B cell (primary cell): ENCODE data around the gene ITPKB. TPM values are rescaled to one million over a fixed set of nuclear protein-coding genes. Genes with fewer than 3 reads are reported as not detected.

ENCODE experiments used
- ATAC-seq: fragments of 200-7000 bp; cut with Tn5 transposase; one replicate; pipeline ENCODE4 v1.10.0; 2021; ENCODE audit warnings: low read depth, mild to moderate bottlenecking, moderate number of reproducible peaks, moderate library complexity
- CTCF ChIA-PET: fragments of 350-600 bp; sonication (Branson Sonifier 250); formaldehyde crosslinking; loops from one replicate; lab custom pipeline; 2021; ENCODE audit warnings: antibody characterized with exemption, inconsistent platforms; lab: Charles Lee
- POLR2A ChIA-PET: fragments of 350-600 bp; sonication (Branson Sonifier 250); formaldehyde crosslinking; loops from one replicate; lab custom pipeline; 2021; ENCODE audit warnings: antibody characterized with exemption; lab: Charles Lee
- DNase-seq: peaks from one replicate; pipeline ENCODE4 v3.0.0; 2013
- H2AFZ ChIP-seq: 2 replicates; pipeline ENCODE4 v1.6.1; 2012; ENCODE audit warnings: mild to moderate bottlenecking, low read depth, low read length; ENCODE audit not compliant: insufficient read depth, poor library complexity, severe bottlenecking
- H3K27ac ChIP-seq, 2 donors: 1 replicate in 1 of 2; 2 replicates in 1 of 2; pipeline ENCODE4 v1.5.1; 2012 to 2013; ENCODE audit warnings: low read length in 2 of 2, mild to moderate bottlenecking in 2 of 2, moderate library complexity in 1 of 2
- H3K27me3 ChIP-seq, 4 experiments: fragments of 200-600 bp in 1 of 4; sonication (generic) in 1 of 4; replicated peaks in 1 of 4; 1 replicate in 2 of 4; 2 replicates in 2 of 4; pipeline versions ENCODE4 v1.6.1 to v1.7.0; 2013 to 2016; ENCODE audit warnings: low read length in 3 of 4, mild to moderate bottlenecking in 2 of 4, mixed read lengths in 1 of 4, moderate library complexity in 1 of 4; ENCODE audit not compliant: insufficient read depth in 4 of 4, control insufficient read depth in 3 of 4; ENCODE audit errors: control extremely low read depth in 1 of 4
- H3K36me3 ChIP-seq, 2 experiments: replicated peaks in 1 of 2; 1 replicate in 1 of 2; 2 replicates in 1 of 2; pipeline versions ENCODE4 v1.6.1 to v1.7.1; 2013; ENCODE audit warnings: low read length in 1 of 2; ENCODE audit not compliant: insufficient read depth in 2 of 2, control insufficient read depth in 1 of 2; ENCODE audit errors: control extremely low read depth in 1 of 2, extremely low read depth in 1 of 2
- H3K4me1 ChIP-seq, 2 donors: fragments of 200-600 bp in 1 of 2; sonication (generic) in 1 of 2; 1 replicate in 1 of 2; 2 replicates in 1 of 2; pipeline versions ENCODE4 v1.5.1 to v1.6.1; 2013 to 2017; ENCODE audit warnings: low read length in 2 of 2; ENCODE audit not compliant: control insufficient read depth in 2 of 2, insufficient read depth in 2 of 2
- H3K4me2 ChIP-seq: replicated peaks from 2 replicates; pipeline ENCODE3; 2012; ENCODE audit warnings: mild to moderate bottlenecking, low read depth, low read length; ENCODE audit not compliant: poor library complexity, severe bottlenecking
- H3K4me3 ChIP-seq, 5 experiments: fragments of 200-600 bp in 1 of 5; sonication (generic) in 1 of 5; 1 replicate in 3 of 5; 2 replicates in 2 of 5; pipeline versions ENCODE4 v1.5.1 to v1.7.0; 2011 to 2016; ENCODE audit warnings: low read length in 4 of 5, mild to moderate bottlenecking in 4 of 5, low read depth in 2 of 5, control low read depth in 1 of 5, moderate library complexity in 1 of 5; ENCODE audit not compliant: insufficient read depth in 1 of 5; ENCODE audit errors: control extremely low read depth in 1 of 5, extremely low read depth in 1 of 5
- H3K79me2 ChIP-seq: fragments of 200-600 bp; sonication (generic); one replicate; pipeline ENCODE4 v1.6.0; 2016; ENCODE audit warnings: low read length; ENCODE audit not compliant: control insufficient read depth, insufficient read depth
- H3K9ac ChIP-seq: fragments of 200-600 bp; sonication (generic); 2 replicates; pipeline ENCODE4 v1.6.1; 2017; ENCODE audit warnings: mild to moderate bottlenecking, low read length, moderate library complexity
- H3K9me3 ChIP-seq, 3 donors: one replicate each; pipeline versions ENCODE4 v1.6.1 to v1.7.1; 2013; ENCODE audit warnings: low read length in 2 of 3; ENCODE audit not compliant: control insufficient read depth in 2 of 3, insufficient read depth in 1 of 3; ENCODE audit errors: control extremely low read depth in 1 of 3
- H4K20me1 ChIP-seq: 2 replicates; pipeline ENCODE4 v1.6.0; 2012; ENCODE audit warnings: mild to moderate bottlenecking, low read length; ENCODE audit not compliant: insufficient read depth, control insufficient read depth, poor library complexity, severe bottlenecking
- H3K27ac Mint-ChIP-seq: one replicate; pipeline ENCODE4 v1.8.0; 2021; ENCODE audit warnings: mixed read lengths
- H3K27me3 Mint-ChIP-seq: one replicate; pipeline ENCODE4 v1.8.0; 2021; ENCODE audit warnings: mixed read lengths
- H3K4me1 Mint-ChIP-seq: one replicate; pipeline ENCODE4 v1.8.0; 2021; ENCODE audit warnings: mixed read lengths
- H3K4me3 Mint-ChIP-seq: one replicate; pipeline ENCODE4 v1.8.0; 2021; ENCODE audit warnings: mixed read lengths
- H3K9me3 Mint-ChIP-seq: one replicate; pipeline ENCODE4 v1.8.0; 2022; ENCODE audit warnings: mixed read lengths; ENCODE audit not compliant: insufficient read depth
- CTCF ChIP-seq: fragments of 200-600 bp; IDR thresholded peaks from one replicate; pipeline ENCODE4 v1.8.0; 2022; ENCODE audit warnings: antibody characterized with exemption, mild to moderate bottlenecking
- EZH2 ChIP-seq: IDR thresholded peaks from 2 replicates; pipeline ENCODE4 v1.6.1; 2012; ENCODE audit warnings: borderline replicate concordance, low read depth, mild to moderate bottlenecking, moderate library complexity, low read length; ENCODE audit not compliant: insufficient read depth, poor library complexity, severe bottlenecking
- WGBS: methylation state at CpG from one replicate; pipeline ENCODE4 v1.1.5; 2013; ENCODE audit warnings: missing lambda C conversion rate; ENCODE audit not compliant: insufficient coverage; 5-methylcytosine and 5-hydroxymethylcytosine counted together
- intact Hi-C: fragments of 100-400 bp; cut with micrococcal nuclease; formaldehyde crosslinking; loops from one replicate; pipeline ENCODE4 v1.10.0; 2022
- polyA plus RNA-seq: library from polyadenylated mRNA; depleted of rRNA; stranded (reverse); fragments of >200 nt; gene quantifications from 2 replicates; pipeline ENCODE4 v1.2.3, GENCODE V29; 2012
- total RNA-seq, 2 donors: library from RNA; stranded (reverse); fragments of 120-200 nt in 1 of 2; gene quantifications; 1 replicate in 1 of 2; 2 replicates in 1 of 2; pipeline versions ENCODE4 v1.2.3 to v1.2.4, GENCODE V29; 2013 to 2022

ITPKB gene
- total and polyA plus RNA-seq, 2 donors (not counting 1 experiment from before 2014, with no cell fraction given) = 21.8 to 93.5 TPM

GRCh38 chr1:226682871-226683814, 55.9 kb downstream of the ITPKB start:
- CTCF ChIA-PET = interaction anchor here (0.6 to 5.8 kb wide), 15 partner anchors 10 to 1033 kb away, joined by 3 to 78 read pairs (median 4); partner anchors contain the start of gene ITPKB
- Histone ChIP-seq H3K36me3 (peaks cover 0 to 29% of the 10 kb centered on the region in 2 experiments), H3K27ac (peak overlapping the region in 1 of 2 donors; percentile 55), H2AFZ (no peak overlapping the region), H3K9ac (no peak overlapping the region), H3K4me3 (no peak overlapping the region), H3K4me1 (peaks cover 82 to 99% of the 10 kb centered on the region in 2 donors), H4K20me1 (no peaks in the 10 kb centered on the region), H3K27me3 (no peaks in the 10 kb centered on the region), H3K9me3 (no peaks in the 10 kb centered on the region), H3K79me2 (peaks cover 89% of the 10 kb centered on the region), H3K4me2 (no peak overlapping the region)
- Mint-ChIP-seq H3K4me1 (peaks cover 97% of the 10 kb centered on the region), H3K27me3 (no peaks in the 10 kb centered on the region), H3K27ac (peak overlapping the region; percentile 87), H3K4me3 (peak overlapping the region; percentile 35), H3K9me3 (no peaks in the 10 kb centered on the region)
- no peak for ATAC-seq
- POLR2A ChIA-PET = interaction anchor here (0.7 to 1.2 kb wide), 4 partner anchors 11 to 45 kb away, joined by 3 to 6 read pairs (median 3); no protein-coding TSS in a partner anchor
- intact Hi-C loops = no loop called here
- TF ChIP-seq CTCF (no peak), EZH2 (no peak)
- DNase-seq = no peak
- 92% methylated on average over 7 of the region's 9 CpGs for WGBS
